Smooth muscle cell (in vitro differentiated cells): ENCODE measurements around the gene CPOX. TPM values are rescaled to one million over a fixed set of nuclear protein-coding genes. Genes with fewer than 3 reads are reported as not detected.
"Not testable (repeated sequence)": the region's sequence is repeated elsewhere in the genome, so short reads cannot be mapped to it uniquely, and the experiment has no call there.

Experiments used
- DNase-seq: peaks from one replicate; lab custom pipeline; 2025; ENCODE audit not compliant: unreplicated experiment; lab: John Stamatoyannopoulos, UW
- H2AFZ ChIP-seq: fragments of 200-600 bp; sonication (generic); 2 replicates; pipeline ENCODE4 v1.6.0; 2016; ENCODE audit warnings: antibody characterized with exemption, low read depth, mild to moderate bottlenecking
- H3F3A ChIP-seq: fragments of 200-600 bp; sonication (generic); 2 replicates; pipeline ENCODE4 v1.6.0; 2017; ENCODE audit warnings: antibody characterized with exemption, low read depth
- H3K27ac ChIP-seq: fragments of 200-600 bp; sonication (generic); 2 replicates; pipeline ENCODE4 v1.5.1; 2016; ENCODE audit warnings: low read depth, mild to moderate bottlenecking
- H3K27me3 ChIP-seq: fragments of 200-600 bp; sonication (generic); 2 replicates; pipeline ENCODE4 v1.6.1; 2016; ENCODE audit warnings: low read depth, mild to moderate bottlenecking
- H3K36me3 ChIP-seq: fragments of 200-600 bp; sonication (generic); 2 replicates; pipeline ENCODE4 v1.5.1; 2016; ENCODE audit warnings: low read depth
- H3K4me1 ChIP-seq: fragments of 200-600 bp; sonication (generic); 2 replicates; pipeline ENCODE4 v1.5.1; 2016; ENCODE audit warnings: low read depth
- H3K4me2 ChIP-seq: fragments of 200-600 bp; sonication (generic); 2 replicates; pipeline ENCODE4 v1.6.0; 2016; ENCODE audit warnings: mild to moderate bottlenecking
- H3K4me3 ChIP-seq: fragments of 200-600 bp; sonication (generic); 2 replicates; pipeline ENCODE4 v1.5.1; 2016; ENCODE audit warnings: mild to moderate bottlenecking
- H3K79me2 ChIP-seq: fragments of 200-600 bp; sonication (generic); 2 replicates; pipeline ENCODE4 v1.6.0; 2016; ENCODE audit warnings: low read depth, mild to moderate bottlenecking
- H3K9ac ChIP-seq: fragments of 200-600 bp; sonication (generic); 2 replicates; pipeline ENCODE4 v1.6.0; 2016; ENCODE audit warnings: low read depth
- H3K9me3 ChIP-seq: fragments of 200-600 bp; sonication (generic); replicated peaks from 2 replicates; pipeline ENCODE4 v1.5.1; 2016; ENCODE audit warnings: low read depth
- H4K20me1 ChIP-seq: fragments of 200-600 bp; sonication (generic); 2 replicates; pipeline ENCODE4 v1.6.0; 2016; ENCODE audit warnings: low read depth
- CTCF ChIP-seq: fragments of 200-600 bp; sonication (generic); IDR thresholded peaks from 2 replicates; pipeline ENCODE4 v1.5.1; 2017; ENCODE audit warnings: borderline replicate concordance, mild to moderate bottlenecking, antibody characterized with exemption; ENCODE audit not compliant: insufficient read depth, poor library complexity, severe bottlenecking
- WGBS: methylation state at CpG from one replicate; pipeline ENCODE4 v1.1.7; 2016; ENCODE audit warnings: low lambda C conversion rate; 5-methylcytosine and 5-hydroxymethylcytosine counted together
- polyA plus RNA-seq: library from polyadenylated mRNA; unstranded; fragments of >200 nt; fragmentation: Nextera tagmentation; extraction: Ambion mirVana; gene quantifications from 2 replicates; pipeline ENCODE4 v1.2.1, GENCODE V29; 2016
- total RNA-seq: library from RNA; depleted of rRNA; stranded (reverse); fragments of >200 nt; gene quantifications from 2 replicates; pipeline ENCODE4 v1.2.3, GENCODE V29; 2014

Gene CPOX
- 42.8 and 44.8 TPM in 2 replicates for total RNA-seq
- polyA plus RNA-seq = 19.3 and 25.8 TPM in 2 replicates

DNA sequence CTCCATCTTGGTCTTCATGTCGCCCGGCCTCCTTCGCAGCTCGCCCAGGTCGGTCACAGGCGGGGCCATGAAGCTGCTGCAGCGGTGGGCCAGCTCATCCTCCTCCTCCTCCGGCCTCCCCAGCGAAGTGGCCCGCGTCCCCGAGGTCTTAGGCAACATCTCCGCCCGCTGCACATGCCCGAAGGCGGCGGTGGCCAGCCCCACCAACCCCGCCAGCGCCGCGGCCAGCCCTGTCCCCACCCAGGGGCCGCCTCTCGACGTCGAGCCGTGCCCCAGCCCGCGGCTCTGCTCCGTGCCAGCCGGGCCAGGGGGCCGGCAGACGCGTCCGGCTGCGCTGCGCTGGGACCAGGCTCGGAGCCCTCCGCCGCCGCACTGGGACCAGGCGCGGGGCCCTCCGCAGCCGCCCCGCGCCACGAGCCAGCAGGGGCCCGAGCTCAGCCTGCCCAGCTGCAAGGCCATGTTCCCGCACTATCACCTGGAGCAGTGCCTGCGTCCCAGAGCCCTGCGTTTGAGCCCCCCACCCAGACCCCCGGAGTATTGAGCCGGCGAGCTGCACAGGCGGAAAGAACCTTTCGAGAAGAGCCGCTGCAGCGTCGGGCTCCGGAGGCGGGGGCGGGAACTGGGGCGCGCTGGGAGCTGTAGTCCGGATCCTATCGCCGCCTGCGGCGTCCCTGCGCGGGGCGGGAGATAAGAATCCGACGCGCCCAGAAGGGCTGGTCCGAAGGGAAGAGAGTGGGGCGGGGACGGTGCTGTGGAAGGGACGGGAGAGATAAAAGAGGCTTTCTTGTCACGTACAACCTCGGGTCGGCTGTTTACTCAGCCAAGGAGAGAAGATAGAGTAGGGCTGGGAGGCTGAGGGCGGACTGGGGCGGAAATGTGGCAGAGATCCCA, at the start of gene CPOX:
CPOX (minus strand) TSS at position 566 of the 891 bp plus-strand sequence; CDS start at position 459, 107 bp downstream.
- H3K4me1 ChIP-seq = peaks cover 5% of the 10 kb centered on the region
- H3K27me3 ChIP-seq = no peaks in the 10 kb centered on the region
- peak; percentile 59 for DNase-seq
- no peaks in the 10 kb centered on the region for H3K36me3 ChIP-seq
- H3K4me2 ChIP-seq = peak within 1 kb of the TSS; percentile 92
- no peak for TF ChIP-seq CTCF
- peak within 1 kb of the TSS; percentile 75 for H3K4me3 ChIP-seq
- H4K20me1 ChIP-seq = peaks cover 19% of the 10 kb centered on the region
- H3K9ac ChIP-seq = peak within 1 kb of the TSS; percentile 11
- peak within 1 kb of the TSS; percentile 27 for H3K27ac ChIP-seq
- WGBS = under 1% methylated on average over 74 of the region's 84 CpGs
- H3K9me3 ChIP-seq = no peaks in the 10 kb centered on the region
- no peaks in the 10 kb centered on the region for H3F3A ChIP-seq
- H3K79me2 ChIP-seq = no peaks in the 10 kb centered on the region
- peak within 1 kb of the TSS; percentile 53 for H2AFZ ChIP-seq

- H3K27me3 ChIP-seq, H3K4me3 ChIP-seq, H3K36me3 ChIP-seq, H3K27ac ChIP-seq, H3K4me2 ChIP-seq, H3K9me3 ChIP-seq, H3K79me2 ChIP-seq, H2AFZ ChIP-seq, H4K20me1 ChIP-seq, H3F3A ChIP-seq, DNase-seq, H3K4me1 ChIP-seq, H3K9ac ChIP-seq: not testable (repeated sequence)
- 93% methylated on average over 9 of the region's 9 CpGs for WGBS
Measured at GRCh38 chr3:98642769-98643168, 49.4 kb upstream of the CPOX start.

DNA sequence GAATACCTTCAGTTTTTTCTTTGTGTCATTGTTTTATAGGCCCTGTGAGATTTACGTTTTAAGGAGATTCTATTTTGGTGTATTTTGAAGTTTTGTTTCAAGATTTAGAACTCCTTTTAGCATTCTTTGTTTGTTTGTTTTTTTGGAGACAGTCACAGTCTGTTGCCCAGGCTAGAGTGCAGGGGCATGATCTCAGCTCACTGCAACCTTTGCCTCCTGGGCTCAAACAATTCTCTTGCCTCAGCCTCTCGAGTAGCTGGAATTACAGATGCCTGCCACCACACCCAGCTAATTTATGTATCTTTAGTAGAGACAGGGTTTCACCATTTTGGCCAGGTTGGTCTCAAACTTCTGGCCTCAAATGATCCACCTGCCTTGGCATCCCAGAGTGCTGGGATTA, 48.3 kb upstream of the CPOX start:
- H3K4me3 ChIP-seq, H4K20me1 ChIP-seq, DNase-seq, H3K9ac ChIP-seq, H3K4me2 ChIP-seq, H3K27ac ChIP-seq, H3K9me3 ChIP-seq, H3K27me3 ChIP-seq, H3K4me1 ChIP-seq, H3F3A ChIP-seq, H3K79me2 ChIP-seq, H2AFZ ChIP-seq, H3K36me3 ChIP-seq: not testable (repeated sequence)
- 67% methylated on average over 2 of the region's 2 CpGs for WGBS

DNA sequence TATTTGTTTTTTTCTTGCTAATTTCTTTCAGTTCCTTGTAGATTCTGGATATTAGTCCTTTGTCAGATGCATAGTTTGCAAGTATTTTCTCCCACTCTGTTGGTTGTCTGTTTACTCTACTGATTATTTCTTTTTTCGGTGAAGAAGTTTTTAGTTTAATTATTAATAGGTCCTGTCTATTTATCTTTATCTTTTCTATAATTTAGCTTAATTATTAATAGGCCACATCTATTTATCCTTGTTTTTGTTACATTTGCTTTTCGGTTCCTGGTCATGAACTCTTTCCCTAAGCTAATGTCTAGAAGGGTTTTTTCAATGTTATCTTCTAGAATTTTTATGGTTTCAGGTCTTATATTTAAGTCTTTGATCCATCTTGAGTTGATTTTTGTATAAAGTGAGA, 45.1 kb upstream of the CPOX start:
- WGBS = 95% methylated on average over 2 of the region's 2 CpGs
- H3K36me3 ChIP-seq, DNase-seq, H3K27me3 ChIP-seq, H3K27ac ChIP-seq, H3K4me1 ChIP-seq, H3K9ac ChIP-seq, H3F3A ChIP-seq, H4K20me1 ChIP-seq, H3K79me2 ChIP-seq, H2AFZ ChIP-seq, H3K4me3 ChIP-seq, H3K4me2 ChIP-seq, H3K9me3 ChIP-seq: not testable (repeated sequence)

- Histone ChIP-seq H3K9ac (no peak overlapping the region), H3K4me1 (no peaks in the 10 kb centered on the region), H4K20me1 (no peaks in the 10 kb centered on the region), H3K4me3 (no peak overlapping the region), H3K4me2 (no peak overlapping the region), H3K36me3 (no peaks in the 10 kb centered on the region), H3K27me3 (no peaks in the 10 kb centered on the region), H3K27ac (no peak overlapping the region), H3K79me2 (no peaks in the 10 kb centered on the region), H3F3A (no peaks in the 10 kb centered on the region), H3K9me3 (no peaks in the 10 kb centered on the region), H2AFZ (no peak overlapping the region)
- no peak for TF ChIP-seq CTCF
- WGBS = 76% methylated on average over 3 of the region's 3 CpGs
- no peak for DNase-seq
Measured at GRCh38 chr3:98630416-98630815, 37.0 kb upstream of the CPOX start.
